Measurements from ENCODE around the gene SHISA9. TPM values are rescaled to one million over a fixed set of nuclear protein-coding genes. Genes with fewer than 3 reads are reported as not detected.

SHISA9 gene
- total RNA-seq, 2 donors from 2014 or later, result 20.5 to 24.0 TPM

DNA sequence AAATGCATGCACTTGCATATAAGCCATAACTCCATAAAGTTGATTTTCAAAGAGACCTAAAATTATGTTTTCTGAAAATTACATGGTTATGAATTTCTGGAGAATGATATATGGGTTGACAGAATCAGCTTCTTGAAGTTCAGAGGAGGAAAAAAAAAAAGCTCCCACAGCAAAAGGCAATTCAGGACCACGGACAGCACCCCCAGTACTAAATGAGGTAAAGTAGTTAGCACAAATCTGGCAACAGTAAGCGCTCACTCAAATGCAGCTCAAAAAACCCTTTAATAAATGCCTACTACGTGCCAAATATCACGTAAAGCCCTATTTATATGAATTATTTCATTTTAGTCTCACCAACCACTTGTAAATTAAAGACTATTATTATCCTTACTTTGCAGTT lies 135.2 kb downstream of the SHISA9 start:
- DNase-seq (ENCODE audit: low spot score), result peak; percentile 9
- no peaks in the 10 kb centered on the region for H3K36me3 ChIP-seq
- no peak overlapping the region for H3K27ac ChIP-seq
- no peak overlapping the region for H3K4me3 ChIP-seq
- H3K9me3 ChIP-seq, result no peaks in the 10 kb centered on the region
- H3K4me1 ChIP-seq (replicated peaks), result no peaks in the 10 kb centered on the region
- TF ChIP-seq POLR2A (IDR thresholded peaks at IDR 0.05), result no peak
- TF ChIP-seq, protein P1, sequence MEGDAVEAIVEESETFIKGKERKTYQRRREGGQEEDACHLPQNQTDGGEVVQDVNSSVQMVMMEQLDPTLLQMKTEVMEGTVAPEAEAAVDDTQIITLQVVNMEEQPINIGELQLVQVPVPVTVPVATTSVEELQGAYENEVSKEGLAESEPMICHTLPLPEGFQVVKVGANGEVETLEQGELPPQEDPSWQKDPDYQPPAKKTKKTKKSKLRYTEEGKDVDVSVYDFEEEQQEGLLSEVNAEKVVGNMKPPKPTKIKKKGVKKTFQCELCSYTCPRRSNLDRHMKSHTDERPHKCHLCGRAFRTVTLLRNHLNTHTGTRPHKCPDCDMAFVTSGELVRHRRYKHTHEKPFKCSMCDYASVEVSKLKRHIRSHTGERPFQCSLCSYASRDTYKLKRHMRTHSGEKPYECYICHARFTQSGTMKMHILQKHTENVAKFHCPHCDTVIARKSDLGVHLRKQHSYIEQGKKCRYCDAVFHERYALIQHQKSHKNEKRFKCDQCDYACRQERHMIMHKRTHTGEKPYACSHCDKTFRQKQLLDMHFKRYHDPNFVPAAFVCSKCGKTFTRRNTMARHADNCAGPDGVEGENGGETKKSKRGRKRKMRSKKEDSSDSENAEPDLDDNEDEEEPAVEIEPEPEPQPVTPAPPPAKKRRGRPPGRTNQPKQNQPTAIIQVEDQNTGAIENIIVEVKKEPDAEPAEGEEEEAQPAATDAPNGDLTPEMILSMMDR (IDR thresholded peaks at IDR 0.05), result no peak
- no peak for TF ChIP-seq POLR2AphosphoS5 (IDR thresholded peaks at IDR 0.05)
- WGBS, result 12% methylated on average over 4 of the region's 4 CpGs
- no peaks in the 10 kb centered on the region for H3K27me3 ChIP-seq (replicated peaks; ENCODE audit: insufficient read depth)
- intact Hi-C loops (cut with DNase I), result no loop called here

DNA sequence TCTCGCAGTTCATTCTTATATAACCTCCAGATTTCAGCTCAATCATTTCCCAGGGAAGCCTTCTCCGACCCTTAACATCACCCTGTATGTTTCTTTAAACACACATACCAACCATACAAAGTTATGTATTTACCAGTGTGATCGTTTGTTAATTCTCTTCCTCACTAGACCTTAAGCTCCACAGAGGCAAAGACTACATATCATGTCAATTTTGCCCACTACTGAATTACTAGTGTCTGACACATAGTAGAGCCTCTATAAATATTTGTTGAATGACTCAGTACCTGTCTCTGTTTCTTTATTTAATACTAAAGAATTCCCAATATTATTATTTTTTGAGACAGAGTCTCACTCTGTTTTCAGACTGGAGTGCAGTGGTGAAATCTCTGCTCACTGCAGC lies 137.2 kb downstream of the SHISA9 start:
- intact Hi-C loops (cut with DNase I), result no loop called here
- H3K9me3 ChIP-seq, result no peaks in the 10 kb centered on the region
- DNase-seq (ENCODE audit: low spot score), result no peak
- H3K4me3 ChIP-seq, result no peak overlapping the region
- H3K4me1 ChIP-seq (replicated peaks), result no peaks in the 10 kb centered on the region
- TF ChIP-seq POLR2AphosphoS5 (IDR thresholded peaks at IDR 0.05) (no peak), POLR2A (IDR thresholded peaks at IDR 0.05) (no peak)
- TF ChIP-seq, protein P1 (IDR thresholded peaks at IDR 0.05), result no peak
- H3K27ac ChIP-seq, result no peak overlapping the region
- H3K27me3 ChIP-seq (replicated peaks; ENCODE audit: insufficient read depth), result no peaks in the 10 kb centered on the region
- no peaks in the 10 kb centered on the region for H3K36me3 ChIP-seq
- WGBS, result 58% methylated on average over 3 of the region's 3 CpGs

DNA sequence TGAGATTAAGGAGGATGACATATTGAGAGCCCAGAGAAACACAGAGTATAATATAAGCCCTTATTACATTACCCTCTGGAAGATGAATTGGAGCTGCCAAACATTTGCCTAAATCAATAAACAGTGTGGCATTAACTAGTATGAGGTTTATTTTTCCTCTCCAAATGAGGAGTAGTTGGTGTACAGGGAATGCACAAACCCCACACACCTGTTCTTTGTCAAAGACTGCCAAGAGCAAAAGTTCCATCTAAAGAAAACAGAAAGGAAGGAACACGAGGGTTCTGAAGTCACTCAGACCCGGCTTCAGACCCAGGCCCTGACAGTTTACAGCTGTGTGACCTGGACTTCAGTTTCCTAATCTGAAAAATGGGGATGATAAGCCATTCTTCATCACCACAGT lies 138.1 kb downstream of the SHISA9 start:
- H3K36me3 ChIP-seq, result no peaks in the 10 kb centered on the region
- no peak overlapping the region for H3K4me3 ChIP-seq
- H3K27me3 ChIP-seq (replicated peaks; ENCODE audit: insufficient read depth), result no peaks in the 10 kb centered on the region
- H3K9me3 ChIP-seq, result no peaks in the 10 kb centered on the region
- no peaks in the 10 kb centered on the region for H3K4me1 ChIP-seq (replicated peaks)
- TF ChIP-seq POLR2AphosphoS5 (IDR thresholded peaks at IDR 0.05) (no peak), POLR2A (IDR thresholded peaks at IDR 0.05) (no peak)
- TF ChIP-seq, protein P1 (IDR thresholded peaks at IDR 0.05), result no peak
- WGBS, result 17% methylated on average over 2 of the region's 2 CpGs
- no peak for DNase-seq (ENCODE audit: low spot score)
- intact Hi-C loops (cut with DNase I), result no loop called here
- no peak overlapping the region for H3K27ac ChIP-seq

DNA sequence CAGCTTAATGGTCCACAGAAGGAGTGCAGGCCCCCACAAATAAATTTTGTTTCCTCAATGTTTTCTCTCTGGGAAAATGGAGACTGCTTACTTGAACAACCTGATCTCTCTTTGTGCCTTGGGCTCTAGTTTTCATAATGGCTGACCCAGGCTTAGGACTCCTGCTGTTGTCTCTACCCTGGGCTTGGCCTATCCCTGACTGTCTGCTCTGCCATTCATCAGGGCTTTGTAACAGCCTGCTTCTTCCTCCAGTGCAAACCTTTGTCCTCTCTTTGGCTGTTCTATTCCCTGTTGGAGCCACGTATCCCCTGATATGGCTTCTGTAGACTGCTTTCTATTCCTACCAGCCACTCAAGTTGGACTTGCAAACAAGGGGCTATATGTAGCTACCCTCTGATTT lies 139.8 kb downstream of the SHISA9 start:
- Histone ChIP-seq H3K36me3 (no peaks in the 10 kb centered on the region), H3K9me3 (no peaks in the 10 kb centered on the region), H3K4me3 (no peak overlapping the region), H3K27me3 (replicated peaks; ENCODE audit: insufficient read depth) (no peaks in the 10 kb centered on the region), H3K4me1 (replicated peaks) (no peaks in the 10 kb centered on the region), H3K27ac (no peak overlapping the region)
- no peak for DNase-seq (ENCODE audit: low spot score)
- 63% methylated on average over 1 of the region's 1 CpG for WGBS
- intact Hi-C loops (cut with DNase I), result no loop called here
- no peak for TF ChIP-seq POLR2AphosphoS5 (IDR thresholded peaks at IDR 0.05)
- TF ChIP-seq, protein P1 (IDR thresholded peaks at IDR 0.05), result no peak
- no peak for TF ChIP-seq POLR2A (IDR thresholded peaks at IDR 0.05)

DNA sequence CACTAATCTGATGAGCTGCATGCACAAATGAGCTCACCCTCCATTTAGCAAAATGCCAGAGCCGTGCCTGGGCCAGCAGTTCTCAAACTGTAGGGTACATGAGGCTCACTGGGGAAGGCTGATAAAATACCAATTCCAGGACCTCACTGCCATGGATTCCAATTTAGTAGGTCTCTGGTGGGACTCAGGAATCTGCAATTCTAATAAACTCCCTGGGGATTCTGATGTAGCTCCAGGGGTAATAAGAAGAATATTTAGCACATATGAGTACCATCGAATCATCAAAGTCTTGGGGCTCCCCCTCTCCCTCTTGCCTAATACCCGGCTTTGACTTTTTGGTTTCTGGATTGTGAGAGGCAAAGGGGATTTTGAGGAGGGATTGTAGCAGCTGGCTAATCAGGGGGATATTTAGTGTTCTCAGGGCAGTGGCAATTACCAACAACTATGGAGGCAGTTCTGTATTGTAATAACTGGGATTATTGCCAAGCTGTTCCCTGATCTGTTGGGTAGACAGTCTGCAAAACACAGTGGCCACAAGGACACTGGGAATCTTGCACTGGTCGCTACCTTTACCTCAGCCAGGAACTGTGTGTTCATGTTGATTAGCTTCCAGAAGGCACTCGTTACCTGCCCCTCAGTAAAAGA lies 140.4 kb downstream of the SHISA9 start:
- no peaks in the 10 kb centered on the region for H3K9me3 ChIP-seq
- H3K36me3 ChIP-seq, result no peaks in the 10 kb centered on the region
- H3K27me3 ChIP-seq (replicated peaks; ENCODE audit: insufficient read depth), result no peaks in the 10 kb centered on the region
- TF ChIP-seq POLR2A (IDR thresholded peaks at IDR 0.05), result no peak
- no peak for TF ChIP-seq POLR2AphosphoS5 (IDR thresholded peaks at IDR 0.05)
- TF ChIP-seq, protein P1 (IDR thresholded peaks at IDR 0.05), result no peak
- H3K4me1 ChIP-seq (replicated peaks), result no peaks in the 10 kb centered on the region
- no peak overlapping the region for H3K4me3 ChIP-seq
- no peak for DNase-seq (ENCODE audit: low spot score)
- WGBS, result 71% methylated on average over 5 of the region's 5 CpGs
- intact Hi-C loops (cut with DNase I), result no loop called here
- no peak overlapping the region for H3K27ac ChIP-seq

Measured in prostate gland (tissue), 2 donors.